ENCODE results near the gene CD300LD.

Gene CD300LD

DNA sequence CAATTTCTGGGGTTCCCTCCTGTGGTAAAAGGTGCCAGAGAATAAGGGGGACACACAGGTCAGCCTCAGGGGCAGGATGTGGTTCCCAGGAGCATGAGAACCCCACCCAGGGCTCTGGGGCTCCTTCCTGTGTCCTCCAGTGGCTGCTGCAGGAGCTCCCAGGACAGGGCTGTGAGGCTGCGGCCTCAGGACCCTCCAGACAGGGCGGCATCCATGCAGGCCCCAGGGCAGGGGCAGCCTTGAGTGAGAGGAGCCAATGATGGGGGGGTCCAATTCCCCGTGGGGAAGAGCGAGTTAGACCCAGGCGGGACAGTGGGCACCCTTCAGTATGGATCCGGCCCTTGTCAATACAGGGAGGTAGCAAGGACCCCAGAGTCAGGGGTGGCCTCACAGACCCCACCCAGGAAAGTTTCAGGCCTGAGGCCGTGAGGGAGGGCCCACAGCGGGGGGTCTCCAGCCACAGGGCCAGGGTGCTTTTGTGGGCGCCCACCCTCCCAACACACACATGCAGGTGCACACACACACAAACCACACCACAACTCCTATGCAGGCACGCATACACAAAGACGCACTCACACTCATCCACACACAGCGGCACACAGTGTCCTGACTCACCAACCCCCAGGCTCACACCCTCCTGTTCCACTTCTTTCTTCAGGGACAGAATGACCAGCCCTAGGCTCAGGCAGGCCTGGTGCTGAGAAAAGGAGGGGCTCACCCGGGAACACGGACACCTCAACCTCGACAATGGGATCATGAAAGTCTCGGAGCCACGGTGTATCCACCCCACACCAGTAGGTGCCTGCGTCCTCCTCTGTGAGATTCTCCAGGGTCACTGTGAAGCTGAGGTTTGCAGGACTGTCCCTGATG is 48.0 kb downstream of the CD300LD start:
- no peak for DNase-seq (ENCODE audit: low read depth)

GRCh38 chr17:74543406-74543805 is 48.7 kb downstream of the CD300LD start:
- DNase-seq (ENCODE audit: low read depth) = no peak

GRCh38 chr17:74542727-74543383 is 49.2 kb downstream of the CD300LD start:
- DNase-seq (ENCODE audit: low read depth) = no peak

DNA sequence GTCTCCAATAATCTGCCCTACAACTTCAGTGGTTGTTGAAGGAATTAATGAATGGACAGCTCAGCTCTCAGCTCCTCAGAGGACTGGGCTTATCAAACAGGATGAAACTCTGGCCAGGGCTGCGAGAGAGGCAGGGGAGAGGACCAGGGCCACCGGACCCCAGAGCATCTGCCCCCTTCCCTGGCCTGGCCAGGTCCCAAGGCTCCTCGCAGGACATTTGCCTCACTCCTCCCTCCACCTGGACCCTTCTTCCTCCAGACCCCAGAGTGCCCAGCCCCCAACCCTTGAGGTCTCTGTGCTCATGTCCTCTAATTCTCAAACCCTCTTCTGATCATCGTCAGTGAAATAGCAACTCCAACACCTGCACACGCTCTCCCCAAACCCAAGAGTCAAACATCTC is 49.9 kb downstream of the CD300LD start:
- DNase-seq (ENCODE audit: low read depth) = no peak

DNA sequence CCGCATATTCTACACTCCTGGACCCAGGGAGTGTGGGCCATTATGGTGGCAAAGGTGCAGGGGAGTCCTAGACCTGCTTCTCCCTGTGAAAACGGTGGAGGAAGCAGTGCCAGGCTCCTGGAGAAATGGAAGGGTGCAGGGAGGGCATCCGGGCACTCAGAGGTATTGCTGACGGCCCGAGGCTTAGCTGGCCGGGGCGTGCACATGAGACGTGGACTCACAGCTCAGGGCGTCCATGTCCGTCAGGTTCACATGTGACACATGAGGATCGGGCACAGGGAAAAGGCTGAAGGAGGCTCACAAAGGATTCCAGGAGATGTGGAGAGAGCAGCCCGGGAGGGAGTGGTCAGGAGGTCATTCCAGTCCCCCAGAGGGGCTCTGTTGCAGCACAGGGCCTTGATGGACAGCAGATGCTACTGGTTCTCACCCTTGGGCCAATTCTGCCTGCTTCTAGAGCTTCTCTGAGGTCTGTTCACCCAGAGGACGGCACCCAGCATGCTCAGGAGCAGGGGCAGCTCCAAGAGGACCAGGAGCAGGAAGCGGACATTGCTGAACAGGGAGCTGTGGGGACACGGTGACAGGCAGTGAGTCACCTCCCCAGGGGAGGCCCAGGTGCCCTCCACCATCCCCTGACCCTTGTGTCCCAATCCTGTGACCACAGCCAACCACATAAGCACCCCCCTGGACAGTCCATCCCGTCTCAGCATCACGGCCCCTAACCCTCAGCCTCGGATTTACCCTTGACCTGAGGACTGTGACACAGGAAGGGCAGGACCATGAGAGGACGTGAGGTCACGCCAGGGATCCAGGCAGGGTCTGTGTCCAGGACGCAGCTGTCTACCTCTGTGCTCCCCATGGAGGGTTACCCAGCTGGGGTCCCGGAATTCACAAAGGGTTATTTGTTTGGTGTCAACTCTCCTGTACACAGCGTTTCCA is 50.6 kb downstream of the CD300LD start:
- DNase-seq (ENCODE audit: low read depth) = no peak

DNA sequence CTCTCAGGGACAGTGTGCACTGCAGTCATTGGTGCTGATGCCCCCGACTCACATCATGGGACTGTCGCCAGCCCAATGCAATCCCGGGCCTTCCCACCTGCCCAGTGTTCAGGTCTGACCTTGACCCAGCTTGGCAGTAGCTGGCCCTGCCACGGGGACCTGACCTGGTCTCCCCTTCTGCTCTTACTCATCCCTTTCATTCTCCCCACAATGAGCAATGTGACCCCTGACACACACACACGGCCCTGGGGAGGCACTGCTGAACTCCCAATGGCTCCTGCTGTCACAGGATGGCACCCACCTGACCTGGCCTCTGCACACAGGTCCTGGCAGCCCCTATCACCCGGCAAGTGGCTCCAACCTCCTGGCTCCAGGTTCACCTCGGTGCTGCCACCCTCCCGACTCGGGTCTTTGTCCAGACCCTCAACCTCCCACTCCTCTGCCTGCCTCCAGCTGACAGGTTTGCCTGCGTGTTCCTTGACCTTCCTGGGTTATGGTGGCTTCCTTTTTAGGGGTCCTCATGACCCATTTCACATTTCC is 52.7 kb downstream of the CD300LD start:
- DNase-seq (ENCODE audit: low read depth) = no peak

GRCh38 chr17:74536890-74537289 is 55.2 kb downstream of the CD300LD start:
- DNase-seq (ENCODE audit: low read depth) = no peak

GRCh38 chr17:74532115-74532514 is 60.0 kb downstream of the CD300LD start:
- no peak for DNase-seq (ENCODE audit: low read depth)

DNA sequence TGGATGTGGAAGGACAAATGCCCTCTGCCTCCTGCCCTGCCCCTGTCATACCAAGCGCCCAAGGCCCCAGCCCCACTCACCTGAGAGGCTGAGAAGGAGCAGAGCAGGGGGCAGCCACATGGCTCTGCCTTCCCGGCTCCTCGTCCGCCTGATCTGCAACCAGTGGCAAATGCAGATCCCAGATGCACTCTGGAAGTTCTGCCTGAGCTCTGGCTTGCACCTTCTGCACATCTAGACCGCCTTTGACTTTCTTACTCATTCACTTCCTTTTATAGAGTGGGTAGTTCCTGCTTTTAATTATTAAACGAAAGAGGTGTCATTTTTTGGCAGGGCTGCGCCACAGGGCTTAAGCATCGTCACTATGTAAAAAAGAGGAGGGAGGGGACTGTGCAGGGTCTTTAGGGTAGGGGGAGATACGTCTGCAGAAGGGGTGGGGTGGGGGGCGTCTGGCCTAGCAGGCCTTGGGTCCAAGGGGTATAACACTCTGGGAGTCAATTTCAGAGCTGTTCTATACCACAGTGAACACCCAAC is 60.8 kb downstream of the CD300LD start, which contains the start of gene CD300LB:
Gene CD300LB, minus strand, starts transcription at position 245 of the 531 bp plus-strand sequence. Its CDS starts 125 bp downstream, at position 120.
- DNase-seq (ENCODE audit: low read depth) = no peak

GRCh38 chr17:74530831-74531150 is 61.3 kb downstream of the CD300LD start:
- DNase-seq (ENCODE audit: low read depth) = no peak

All from stimulated activated CD8-positive, alpha-beta memory T cell treated with anti-CD3 and anti-CD28 coated beads, Interleukin-12 subunit alpha, Interleukin-12 subunit beta, amount 100 ng/mL, for 4 hours (primary cell).